GM19240 (cell line): ENCODE measurements around the gene TIA1.
A peak's percentile ranks its signal among the peaks of the same experiment; 100 is the strongest.
"Not testable (repeated sequence)": the region's sequence is repeated elsewhere in the genome, so short reads cannot be mapped to it uniquely, and the experiment has no call there.

Experiments used
- DNase-seq: peaks from one replicate; pipeline ENCODE4 v3.0.0; 2011; ENCODE audit warnings: low spot score; ENCODE audit not compliant: insufficient read length

Gene TIA1

GRCh38 chr2:70214953-70215549 is 33.4 kb downstream of the TIA1 start:
- no peak for DNase-seq

GRCh38 chr2:70214365-70214764 is 34.1 kb downstream of the TIA1 start:
- DNase-seq: no peak

- no peak for DNase-seq
These were observed 36.0 kb downstream of the TIA1 start for GRCh38 chr2:70212298-70212932.

DNA sequence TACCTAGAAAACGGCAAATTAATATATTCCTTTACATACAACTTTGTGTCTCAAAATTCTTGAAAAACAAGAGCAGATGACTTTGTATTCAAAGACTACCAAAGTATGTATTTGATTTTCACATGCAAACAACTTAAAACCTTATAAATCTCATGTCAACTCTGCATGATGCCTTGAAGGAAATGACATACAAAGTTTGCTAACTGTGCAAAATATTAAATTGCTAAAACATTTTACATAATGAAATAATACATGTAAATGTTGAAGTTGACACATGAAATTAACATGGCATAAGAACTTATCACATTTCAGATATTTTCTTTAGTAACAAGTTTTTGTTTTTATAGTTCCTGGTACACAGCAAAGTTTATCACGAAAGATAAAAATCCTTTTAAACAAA is 36.8 kb downstream of the TIA1 start:
- DNase-seq: no peak

DNA sequence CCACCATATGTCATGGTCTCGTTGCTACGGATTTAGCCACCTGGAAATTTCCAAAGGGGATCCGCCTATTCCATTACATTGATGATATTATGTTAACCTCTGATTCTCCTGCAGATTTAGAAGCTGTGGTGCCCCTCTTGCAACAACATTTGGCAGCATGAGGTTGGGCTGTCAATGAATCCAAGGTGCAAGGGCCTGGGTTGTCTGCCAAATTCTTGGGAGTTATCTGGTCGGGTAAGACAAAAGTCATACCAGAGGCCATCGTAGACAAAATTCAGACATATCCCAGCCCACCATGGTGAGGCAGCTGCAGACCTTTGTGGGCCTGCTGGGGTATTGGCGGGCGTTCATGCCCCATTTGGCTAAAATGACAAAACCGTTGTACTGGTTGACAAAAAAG is 44.0 kb downstream of the TIA1 start:
- DNase-seq: no peak

DNA sequence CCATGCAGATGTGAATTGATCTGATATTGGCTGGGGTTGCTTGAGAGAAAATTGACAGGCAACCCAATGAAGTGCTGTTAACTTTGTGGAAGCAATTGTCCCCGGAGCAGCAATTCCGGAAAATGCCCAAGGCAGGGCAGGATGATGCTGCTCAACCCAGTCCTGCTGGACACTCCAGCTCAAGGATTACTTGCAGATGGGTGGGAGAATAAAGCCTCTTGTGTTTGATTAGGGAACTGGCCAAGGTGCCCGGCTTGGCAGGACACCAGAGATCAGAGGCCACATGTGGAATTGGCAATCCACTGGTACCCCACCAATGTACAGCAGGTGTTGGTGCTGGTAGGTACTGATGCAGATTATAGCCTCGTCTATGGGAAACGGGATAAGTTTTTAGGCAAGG is 45.3 kb downstream of the TIA1 start:
- no peak for DNase-seq

GRCh38 chr2:70202236-70202806 is 46.1 kb downstream of the TIA1 start:
- DNase-seq: no peak

GRCh38 chr2:70201831-70202230 is 46.6 kb downstream of the TIA1 start:
- no peak for DNase-seq

DNA sequence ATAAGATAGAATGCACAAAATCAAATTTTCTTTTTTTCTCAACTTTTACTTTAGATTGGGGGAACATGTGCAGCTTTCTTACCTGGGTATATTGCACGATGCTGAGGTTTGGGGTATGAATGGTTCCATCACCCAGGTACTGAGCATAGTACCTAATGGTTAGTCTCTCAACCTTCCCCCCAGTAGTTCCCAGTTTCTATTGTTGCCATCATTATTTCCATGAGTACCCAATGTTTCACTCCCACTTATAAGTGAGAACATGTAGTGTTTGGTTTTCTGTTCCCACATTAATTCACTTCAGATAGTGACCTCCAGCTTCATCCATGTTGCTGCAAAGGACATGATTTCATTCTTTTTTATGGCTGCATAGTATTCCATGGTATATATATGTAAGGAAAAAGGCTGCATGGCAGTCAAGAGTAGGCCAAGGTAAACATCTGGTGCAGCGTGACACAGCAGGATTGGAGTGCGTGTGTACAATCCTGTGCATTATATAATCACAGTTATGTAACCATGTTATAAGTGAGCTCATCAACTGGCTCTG is 47.1 kb downstream of the TIA1 start:
- no peak for DNase-seq

- DNase-seq: no peak
These were observed 49.0 kb downstream of the TIA1 start for GRCh38 chr2:70199320-70199864.

DNA sequence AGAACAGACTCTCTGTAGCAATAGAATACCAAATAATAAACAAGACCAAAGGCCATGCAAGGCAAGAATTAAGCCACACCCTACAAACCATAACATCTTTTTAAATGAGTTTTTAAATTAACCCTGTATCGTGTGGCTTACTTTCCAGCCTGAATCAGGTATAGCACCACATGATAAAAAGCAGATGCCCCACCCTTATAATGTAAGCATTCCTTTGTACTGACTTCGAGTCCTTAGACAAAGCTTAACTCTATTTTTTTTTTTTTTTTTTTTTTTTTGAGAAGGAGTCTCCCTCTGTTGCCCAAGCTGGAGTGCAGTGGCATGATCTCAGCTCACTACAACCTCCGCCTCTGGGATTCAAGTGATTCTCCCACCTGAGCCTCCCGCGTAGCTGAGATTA is 55.9 kb downstream of the TIA1 start:
- DNase-seq: no peak

- no peak for DNase-seq
These were observed 57.1 kb downstream of the TIA1 start for GRCh38 chr2:70191244-70191735.

- DNase-seq: peak; percentile 87
These were observed 57.8 kb downstream of the TIA1 start, which contains the start of gene C2orf42 for GRCh38 chr2:70190418-70191243. Gene C2orf42, minus strand, starts transcription at chr2:70191019. Its CDS starts 9,034 bp downstream, at chr2:70181985.

GRCh38 chr2:70188460-70188859 is 60.0 kb downstream of the TIA1 start:
- DNase-seq: no peak

- DNase-seq: not testable (repeated sequence)
These were observed 61.3 kb downstream of the TIA1 start for GRCh38 chr2:70187170-70187569.

- DNase-seq: no peak
These were observed 65.7 kb downstream of the TIA1 start for GRCh38 chr2:70182689-70183088.

- DNase-seq: peak; percentile 6
These were observed 67.0 kb downstream of the TIA1 start for GRCh38 chr2:70181363-70181956.

DNA sequence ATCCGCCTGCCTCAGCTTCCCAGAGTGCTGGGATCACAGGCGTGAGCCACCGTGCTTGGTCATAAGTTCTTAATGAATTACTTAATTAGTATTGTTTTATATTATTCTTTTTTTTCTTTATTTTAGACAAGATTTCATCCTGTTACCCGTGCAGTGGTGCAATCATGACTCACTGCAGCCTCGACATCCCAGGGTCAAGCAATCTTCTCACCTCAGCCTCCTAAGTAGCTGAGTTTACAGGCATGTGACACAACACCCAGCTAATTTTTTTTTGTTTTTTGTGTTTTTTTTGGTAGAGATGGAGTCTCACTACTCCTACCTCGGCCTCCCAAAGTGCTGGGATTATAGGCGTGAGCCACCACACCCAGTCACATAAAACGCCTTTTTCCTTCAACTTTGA is 74.9 kb downstream of the TIA1 start:
- DNase-seq: no peak

- not testable (repeated sequence) for DNase-seq
These were observed 78.7 kb downstream of the TIA1 start for GRCh38 chr2:70169654-70170245.

DNA sequence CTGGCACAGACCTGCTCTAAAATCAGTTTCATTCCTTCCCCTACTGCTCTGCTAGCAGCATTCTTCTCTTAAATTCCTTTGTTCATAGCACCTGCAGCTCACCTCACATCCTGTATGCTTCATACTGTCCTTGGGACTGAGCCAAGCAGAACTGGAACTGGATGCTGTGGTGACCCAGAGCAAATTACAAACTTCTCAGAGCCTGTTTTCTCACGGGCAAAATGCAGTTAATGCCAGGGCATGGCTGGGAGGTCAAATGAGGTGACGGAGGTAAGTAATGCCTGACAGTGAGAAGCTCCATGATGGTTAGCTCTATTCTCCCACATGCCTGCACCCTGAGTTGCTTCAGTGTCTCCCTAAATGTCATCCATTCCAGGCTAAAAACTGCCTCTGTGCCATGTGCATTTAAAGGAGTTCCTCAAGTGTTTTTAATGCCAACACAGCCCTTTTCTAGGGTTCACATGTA is 87.3 kb downstream of the TIA1 start:
- no peak for DNase-seq
